ENCODE measurements around the gene KRT10. TPM values are rescaled to one million over a fixed set of nuclear protein-coding genes. Genes with fewer than 3 reads are reported as not detected.

The KRT10 gene
- total RNA-seq, 1 experiment from 2014 or later = 62.3 TPM

- no peaks in the 10 kb centered on the region for H3K27me3 ChIP-seq (ENCODE audit: insufficient read depth, low read length)
- intact Hi-C loops (cut with micrococcal nuclease) = loop anchor here (2.0 kb wide), 1 partner anchor 793 kb away; no protein-coding TSS in a partner anchor
- no TSS peak for BruUV-seq (replicated peaks)
- RAD21 ChIA-PET (ENCODE audit: low non-redundant PET in 1 of 2, low total read pairs in 2 of 2, uncharacterized antibody in 2 of 2, unreplicated experiment in 2 of 2) = interaction anchor here in 1 of 2 experiments (1.8 kb wide), 1 partner anchor 239 kb away, joined by 5 read pairs; no protein-coding TSS in a partner anchor
- H3K36me3 ChIP-seq (ENCODE audit: control insufficient read depth in 1 of 2, insufficient read depth in 2 of 2, low read length in 2 of 2) = peaks cover 0 to 3% of the 10 kb centered on the region in 2 experiments; a peak in 1 of 4 replicates
- no peak overlapping the region for H3K9ac ChIP-seq (ENCODE audit: low read length)
- no peak overlapping the region for H3K4me3 ChIP-seq (replicated peaks in 1 of 2; ENCODE audit: low read depth in 1 of 2, low read length in 2 of 2)
- H3K4me2 ChIP-seq (ENCODE audit: low read length) = peak overlapping the region; percentile 45
- H3K79me2 ChIP-seq (ENCODE audit: insufficient read depth, low read length) = no peaks in the 10 kb centered on the region
- POLR2A ChIA-PET = interaction anchor here (1.5 to 1.9 kb wide), 2 partner anchors 48 to 674 kb away, joined by 3 to 5 read pairs; no protein-coding TSS in a partner anchor
- H3K27ac ChIP-seq (ENCODE audit: low read depth, low read length) = peak overlapping the region; percentile 25; the same call in 1 of the 2 replicates
- no peaks in the 10 kb centered on the region for H3K9me3 ChIP-seq (ENCODE audit: control insufficient read depth in 1 of 2, insufficient read depth in 1 of 2, low read depth in 1 of 2, low read length in 2 of 2)
- CTCF ChIA-PET = interaction anchor here (3.8 to 4.3 kb wide), 4 partner anchors 239 to 809 kb away, joined by 17 to 31 read pairs (median 21); no protein-coding TSS in a partner anchor
- H4K20me1 ChIP-seq (ENCODE audit: insufficient read depth) = no peaks in the 10 kb centered on the region
- peak overlapping the region; percentile 40 for H2AFZ ChIP-seq (ENCODE audit: low read depth, low read length, poor library complexity, severe bottlenecking)
- peaks cover 11 to 50% of the 10 kb centered on the region in 2 experiments for H3K4me1 ChIP-seq (ENCODE audit: control insufficient read depth in 1 of 2, insufficient read depth in 2 of 2, low read length in 2 of 2)
- DNase-seq (ENCODE audit: low read depth, low spot score) (peak; percentile 71), ATAC-seq (peak; percentile 71)
- no peaks in the 10 kb centered on the region for H3K9me2 ChIP-seq (ENCODE audit: insufficient read depth)
- peak; percentile 88 for TF ChIP-seq SP1 (IDR thresholded peaks at IDR 0.05; ENCODE audit: low read depth)
- TF ChIP-seq REST (IDR thresholded peaks at IDR 0.05; ENCODE audit: low read depth) = no peak
- TF ChIP-seq ZBTB33 (IDR thresholded peaks at IDR 0.05; ENCODE audit: extremely low read depth, insufficient replicate concordance, low read length) = no peak
- no peak for TF ChIP-seq ELF1 (IDR thresholded peaks at IDR 0.05; ENCODE audit: borderline replicate concordance, low read depth)
- no peak for TF ChIP-seq EZH2 (IDR thresholded peaks at IDR 0.05)
- TF ChIP-seq CTCF (IDR thresholded peaks at IDR 0.05 in 2 of 3, conservative IDR thresholded peaks at IDR 0.05 in 1 of 3; ENCODE audit: borderline replicate concordance in 1 of 3, insufficient read depth in 1 of 3, low read depth in 2 of 3, low read length in 2 of 3) = no peak
- TF ChIP-seq YY1 (IDR thresholded peaks at IDR 0.05; ENCODE audit: extremely low read depth, insufficient replicate concordance, low read depth, low read length) = peak; percentile 13
- no peak for TF ChIP-seq ZNF274 (IDR thresholded peaks at IDR 0.05; ENCODE audit: low read depth, low read length)
- no peak; the same call in 1 of the 2 replicates for TF ChIP-seq POLR2AphosphoS5 (IDR thresholded peaks at IDR 0.05; ENCODE audit: low read depth, low read length)
- TF ChIP-seq SRF (IDR thresholded peaks at IDR 0.05; ENCODE audit: low read depth) = 0 out of 2 replicates have a peak, but pooled peaks have one; percentile 74
- TF ChIP-seq SIN3A (IDR thresholded peaks at IDR 0.05; ENCODE audit: low read depth) = peak; percentile 58
- no peak for TF ChIP-seq EZH2phosphoT487 (IDR thresholded peaks at IDR 0.05; ENCODE audit: borderline replicate concordance)
- peak; percentile 73 for TF ChIP-seq MAX (IDR thresholded peaks at IDR 0.05)
- no peak for TF ChIP-seq TCF7L2 (IDR thresholded peaks at IDR 0.05; ENCODE audit: borderline replicate concordance, extremely low read depth, insufficient read depth, insufficient read length)
- TF ChIP-seq RAD21 (IDR thresholded peaks at IDR 0.05; ENCODE audit: low read depth) = 0 out of 2 replicates have a peak, but pooled peaks have one; percentile 17
- TF ChIP-seq ATF3 (IDR thresholded peaks at IDR 0.05) = peak; percentile 42; the same call in 1 of the 2 replicates
- TF ChIP-seq POLR2A (IDR thresholded peaks at IDR 0.05; ENCODE audit: borderline replicate concordance, extremely low read depth, insufficient read depth, insufficient read length) = no peak
Measured at GRCh38 chr17:40854175-40854814, 31.9 kb upstream of the KRT10 start.
